GM23338 (cell line): ENCODE results near the gene MED27. TPM values are rescaled to one million over a fixed set of nuclear protein-coding genes. Genes with fewer than 3 reads are reported as not detected.

Experiments
- ATAC-seq: fragments of 200-7000 bp; cut with Tn5 transposase; 3 replicates; pipeline ENCODE4 v1.9.1; 2020
- DNase-seq: peaks from one replicate; pipeline ENCODE4 v3.0.0-alpha.2; 2015; ENCODE audit warnings: low spot score
- H2AFZ ChIP-seq: fragments of 200-600 bp; sonication (generic); 2 replicates; pipeline ENCODE4 v1.8.0; 2016; ENCODE audit warnings: antibody characterized with exemption, mild to moderate bottlenecking, moderate library complexity
- H3F3A ChIP-seq: fragments of 200-600 bp; sonication (generic); replicated peaks from 2 replicates; pipeline ENCODE4 v1.8.0; 2017; ENCODE audit warnings: antibody characterized with exemption, mixed run types, low read depth
- H3K27ac ChIP-seq: fragments of 200-600 bp; sonication (generic); 2 replicates; pipeline ENCODE4 v1.6.1; 2016; ENCODE audit warnings: low read depth
- H3K27me3 ChIP-seq: fragments of 200-600 bp; sonication (generic); 2 replicates; pipeline ENCODE4 v1.8.0; 2016; ENCODE audit warnings: mild to moderate bottlenecking, mixed run types, moderate library complexity; ENCODE audit not compliant: insufficient read depth
- H3K36me3 ChIP-seq: fragments of 200-600 bp; sonication (generic); 2 replicates; pipeline ENCODE4 v1.8.0; 2016; ENCODE audit warnings: mild to moderate bottlenecking; ENCODE audit not compliant: insufficient read depth
- H3K4me1 ChIP-seq: fragments of 200-600 bp; sonication (generic); 2 replicates; pipeline ENCODE4 v1.8.0; 2016; ENCODE audit warnings: mild to moderate bottlenecking, moderate library complexity; ENCODE audit not compliant: insufficient read depth
- H3K4me2 ChIP-seq: fragments of 200-600 bp; sonication (generic); 2 replicates; pipeline ENCODE4 v1.7.1; 2017; ENCODE audit warnings: mixed run types
- H3K4me3 ChIP-seq: fragments of 200-600 bp; sonication (generic); 2 replicates; pipeline ENCODE4 v1.6.1; 2016; ENCODE audit warnings: mixed run types
- H3K79me2 ChIP-seq: fragments of 200-600 bp; sonication (generic); replicated peaks from 2 replicates; pipeline ENCODE4 v1.8.0; 2017; ENCODE audit warnings: mild to moderate bottlenecking; ENCODE audit not compliant: insufficient read depth
- H3K9me2 ChIP-seq: fragments of 200-600 bp; sonication (generic); 2 replicates; pipeline ENCODE4 v1.8.0; 2017; ENCODE audit not compliant: insufficient read depth
- H4K20me1 ChIP-seq: fragments of 200-600 bp; sonication (generic); replicated peaks from 2 replicates; pipeline ENCODE4 v1.8.0; 2017; ENCODE audit warnings: mild to moderate bottlenecking; ENCODE audit not compliant: insufficient read depth
- H3K27ac Mint-ChIP-seq: 2 replicates; pipeline ENCODE4 v1.8.0; 2020; ENCODE audit warnings: inconsistent platforms, mild to moderate bottlenecking, moderate library complexity, mixed read lengths
- H3K27me3 Mint-ChIP-seq: 3 replicates; pipeline ENCODE4 v1.8.0; 2022; ENCODE audit warnings: low read depth, mild to moderate bottlenecking, moderate library complexity, mixed read lengths, inconsistent platforms; ENCODE audit not compliant: insufficient read depth, poor library complexity
- H3K36me3 Mint-ChIP-seq: 3 replicates; pipeline ENCODE4 v1.8.0; 2021; ENCODE audit warnings: low read depth, mild to moderate bottlenecking, inconsistent platforms, moderate library complexity, mixed read lengths
- H3K4me1 Mint-ChIP-seq: 3 replicates; pipeline ENCODE4 v1.8.0; 2020; ENCODE audit warnings: mild to moderate bottlenecking, inconsistent platforms, mixed read lengths
- H3K4me3 Mint-ChIP-seq: 3 replicates; pipeline ENCODE4 v1.8.0; 2021; ENCODE audit warnings: moderate library complexity, mild to moderate bottlenecking, inconsistent platforms, mixed read lengths
- H3K9me3 Mint-ChIP-seq: 3 replicates; pipeline ENCODE4 v1.8.0; 2020; ENCODE audit warnings: moderate library complexity, mild to moderate bottlenecking, inconsistent platforms, mixed read lengths
- CREB1 ChIP-seq: fragments of 250-450 bp; sonication (Bioruptor Pico); IDR thresholded peaks from 2 replicates; pipeline ENCODE4 v1.5.0; 2020; ENCODE audit warnings: low read depth, mild to moderate bottlenecking, moderate library complexity
- CTCF ChIP-seq, 2 experiments: fragments of 200-600 bp in 1 of 2; sonication (generic) in 1 of 2; conservative IDR thresholded peaks; 2 replicates each; pipeline versions ENCODE4 v1.5.1 to v1.6.1; 2016 to 2017; ENCODE audit warnings: antibody characterized with exemption in 2 of 2, low read depth in 2 of 2, mild to moderate bottlenecking in 2 of 2, moderate library complexity in 1 of 2
- ETS1 ChIP-seq: IDR thresholded peaks from 2 replicates; pipeline ENCODE4 v1.6.1; 2016; ENCODE audit warnings: antibody characterized with exemption
- EZH2 ChIP-seq: fragments of 200-600 bp; sonication (generic); IDR thresholded peaks from one replicate; pipeline ENCODE4 v1.8.0; 2017; ENCODE audit warnings: antibody characterized with exemption, mild to moderate bottlenecking, low read depth; ENCODE audit not compliant: unreplicated experiment
- EZH2phosphoT487 ChIP-seq: fragments of 200-600 bp; sonication (generic); IDR thresholded peaks from one replicate; pipeline ENCODE4 v1.8.1; 2018; ENCODE audit warnings: antibody characterized with exemption; ENCODE audit not compliant: unreplicated experiment
- JUNB ChIP-seq: IDR thresholded peaks from one replicate; pipeline ENCODE4 v1.6.1; 2016; ENCODE audit warnings: antibody characterized with exemption; ENCODE audit not compliant: unreplicated experiment
- NANOG ChIP-seq: IDR thresholded peaks from 2 replicates; pipeline ENCODE4 v1.6.1; 2016; ENCODE audit warnings: antibody characterized with exemption, borderline replicate concordance
- POLR2AphosphoS5 ChIP-seq: IDR thresholded peaks from 2 replicates; pipeline ENCODE4 v1.6.1; 2016; ENCODE audit warnings: antibody characterized with exemption, low read depth
- STAT1 ChIP-seq: IDR thresholded peaks from one replicate; pipeline ENCODE4 v1.6.1; 2016; ENCODE audit warnings: antibody characterized with exemption; ENCODE audit not compliant: unreplicated experiment
- ZNF331 ChIP-seq: fragments of 250-450 bp; sonication (Bioruptor Pico); IDR thresholded peaks from 2 replicates; pipeline ENCODE4 v1.5.0; 2020; ENCODE audit warnings: low read depth, mild to moderate bottlenecking, moderate library complexity
- polyA plus RNA-seq: library from polyadenylated mRNA; unstranded; fragments of >200 nt; fragmentation: Nextera tagmentation; extraction: Ambion mirVana; gene quantifications from 2 replicates; pipeline ENCODE4 v1.2.1, GENCODE V29; 2016
- total RNA-seq: library from RNA; depleted of rRNA; stranded (reverse); fragments of >200 nt; shearing (Covaris generic); gene quantifications from 2 replicates; pipeline ENCODE4 v1.2.3, GENCODE V29; 2014
- TF ChIP-seq, protein P1 (sequence below): IDR thresholded peaks from one replicate; pipeline ENCODE4 v1.6.1; 2018; ENCODE audit warnings: antibody characterized with exemption; ENCODE audit not compliant: unreplicated experiment

Gene MED27
- total and polyA plus RNA-seq, 2 experiments from 2014 or later = 30.6 to 35.0 TPM

DNA sequence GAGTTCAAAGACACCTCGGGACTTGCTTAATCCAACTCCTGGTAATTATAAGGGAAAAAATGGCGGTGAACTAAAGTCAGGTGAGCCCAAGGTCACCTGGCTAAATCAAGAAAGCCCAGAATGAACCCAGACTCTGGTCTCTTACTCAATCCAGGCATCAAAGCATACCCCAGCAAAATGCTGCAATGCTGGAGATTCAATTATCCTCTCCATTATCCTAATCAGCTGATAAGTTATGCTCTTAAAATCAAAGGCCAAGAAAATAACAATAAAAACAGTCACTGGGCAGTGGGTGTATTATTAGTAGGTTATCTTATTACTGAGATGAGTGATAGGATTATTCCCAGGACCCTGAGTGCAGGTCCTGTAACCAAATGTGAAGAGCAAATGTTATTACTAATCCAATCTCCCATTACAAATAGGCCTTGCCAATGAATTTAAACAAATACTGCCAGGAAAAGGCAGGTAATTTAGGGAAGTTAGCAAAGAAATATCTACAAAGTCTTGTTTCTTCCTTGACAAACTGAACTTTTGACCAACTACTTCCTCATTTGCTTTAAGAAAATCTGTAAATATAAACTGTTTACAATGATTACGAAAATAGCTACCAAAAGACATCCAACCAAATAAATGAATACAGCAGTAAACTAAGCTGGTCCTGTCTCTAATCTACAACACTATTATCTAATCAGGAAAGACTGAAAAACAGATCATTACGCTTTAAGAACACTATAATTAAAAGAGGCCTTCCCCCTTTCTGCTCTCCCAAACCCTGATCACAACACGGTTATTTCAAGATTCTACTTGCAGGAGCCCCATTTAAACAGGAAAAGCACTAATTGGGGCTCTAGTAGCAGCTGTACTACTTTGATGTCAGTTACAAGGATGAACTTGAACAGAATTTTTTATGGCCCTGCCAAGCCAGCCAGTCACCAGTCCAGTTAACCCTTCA is 103.2 kb downstream of the MED27 start:
- Histone ChIP-seq H3K9me2 (no peaks in the 10 kb centered on the region), H3K27me3 (no peaks in the 10 kb centered on the region), H3K4me2 (no peak overlapping the region), H3F3A (no peaks in the 10 kb centered on the region), H3K4me3 (no peak overlapping the region), H4K20me1 (peaks cover 22% of the 10 kb centered on the region), H2AFZ (no peak overlapping the region), H3K79me2 (no peaks in the 10 kb centered on the region; the same call in 1 of the 2 replicates), H3K4me1 (no peaks in the 10 kb centered on the region), H3K36me3 (no peaks in the 10 kb centered on the region), H3K27ac (no peak overlapping the region)
- Mint-ChIP-seq H3K9me3 (no peaks in the 10 kb centered on the region), H3K4me1 (peaks cover 4% of the 10 kb centered on the region; the same call in 1 of the 3 replicates), H3K4me3 (no peak overlapping the region), H3K36me3 (no peaks in the 10 kb centered on the region), H3K27ac (no peak overlapping the region), H3K27me3 (no peaks in the 10 kb centered on the region)
- ATAC-seq (no peak), DNase-seq (no peak)
- TF ChIP-seq EZH2 (no peak), CREB1 (no peak), ZNF331 (no peak), ETS1 (no peak), NANOG (no peak), JUNB (no peak)

DNA sequence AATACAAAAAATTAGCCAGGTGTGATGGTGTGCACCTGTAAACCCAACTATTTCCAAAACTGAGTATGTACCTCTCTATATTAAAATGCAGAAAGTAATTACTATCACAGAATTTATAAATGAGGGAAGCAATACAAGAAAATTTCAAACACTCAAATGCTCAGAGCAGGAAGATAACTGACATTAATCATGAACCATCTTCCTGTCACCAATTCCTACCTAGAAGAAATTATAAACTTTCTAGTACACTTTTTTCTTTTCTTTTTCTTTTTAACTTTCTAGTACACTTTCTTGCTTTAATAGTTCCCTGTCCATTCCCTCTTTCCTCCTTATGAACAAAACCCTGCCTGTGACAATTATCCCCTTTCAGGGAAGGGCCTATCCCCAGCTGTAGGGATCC is 106.8 kb downstream of the MED27 start:
- H2AFZ ChIP-seq = no peak overlapping the region
- H3K36me3 Mint-ChIP-seq = no peaks in the 10 kb centered on the region
- H3K27me3 ChIP-seq = no peaks in the 10 kb centered on the region
- H3K27ac ChIP-seq = no peak overlapping the region
- no peak overlapping the region for H3K4me2 ChIP-seq
- no peak overlapping the region for H3K27ac Mint-ChIP-seq
- no peaks in the 10 kb centered on the region for H3K36me3 ChIP-seq
- no peaks in the 10 kb centered on the region for H3K27me3 Mint-ChIP-seq
- no peaks in the 10 kb centered on the region for H3K4me1 ChIP-seq
- H3K9me3 Mint-ChIP-seq = no peaks in the 10 kb centered on the region
- H3K4me1 Mint-ChIP-seq = 0 out of 3 replicates have a peak, but pooled peaks cover 2% of the 10 kb centered on the region
- H3F3A ChIP-seq = no peaks in the 10 kb centered on the region
- no peak overlapping the region for H3K4me3 ChIP-seq
- H3K79me2 ChIP-seq = no peaks in the 10 kb centered on the region; the same call in none of the 2 replicates
- no peak for DNase-seq
- H4K20me1 ChIP-seq = peaks cover 28% of the 10 kb centered on the region
- no peak overlapping the region for H3K4me3 Mint-ChIP-seq
- ATAC-seq = no peak
- H3K9me2 ChIP-seq = no peaks in the 10 kb centered on the region
- no peak for TF ChIP-seq EZH2phosphoT487
- no peak for TF ChIP-seq NANOG
- TF ChIP-seq POLR2AphosphoS5 = no peak
- no peak for TF ChIP-seq STAT1
- TF ChIP-seq EZH2 = no peak
- no peak for TF ChIP-seq ETS1
- TF ChIP-seq CTCF (conservative IDR thresholded peaks at IDR 0.05; ENCODE audit: low read depth in 2 of 2) = no peak
- TF ChIP-seq, protein P1, sequence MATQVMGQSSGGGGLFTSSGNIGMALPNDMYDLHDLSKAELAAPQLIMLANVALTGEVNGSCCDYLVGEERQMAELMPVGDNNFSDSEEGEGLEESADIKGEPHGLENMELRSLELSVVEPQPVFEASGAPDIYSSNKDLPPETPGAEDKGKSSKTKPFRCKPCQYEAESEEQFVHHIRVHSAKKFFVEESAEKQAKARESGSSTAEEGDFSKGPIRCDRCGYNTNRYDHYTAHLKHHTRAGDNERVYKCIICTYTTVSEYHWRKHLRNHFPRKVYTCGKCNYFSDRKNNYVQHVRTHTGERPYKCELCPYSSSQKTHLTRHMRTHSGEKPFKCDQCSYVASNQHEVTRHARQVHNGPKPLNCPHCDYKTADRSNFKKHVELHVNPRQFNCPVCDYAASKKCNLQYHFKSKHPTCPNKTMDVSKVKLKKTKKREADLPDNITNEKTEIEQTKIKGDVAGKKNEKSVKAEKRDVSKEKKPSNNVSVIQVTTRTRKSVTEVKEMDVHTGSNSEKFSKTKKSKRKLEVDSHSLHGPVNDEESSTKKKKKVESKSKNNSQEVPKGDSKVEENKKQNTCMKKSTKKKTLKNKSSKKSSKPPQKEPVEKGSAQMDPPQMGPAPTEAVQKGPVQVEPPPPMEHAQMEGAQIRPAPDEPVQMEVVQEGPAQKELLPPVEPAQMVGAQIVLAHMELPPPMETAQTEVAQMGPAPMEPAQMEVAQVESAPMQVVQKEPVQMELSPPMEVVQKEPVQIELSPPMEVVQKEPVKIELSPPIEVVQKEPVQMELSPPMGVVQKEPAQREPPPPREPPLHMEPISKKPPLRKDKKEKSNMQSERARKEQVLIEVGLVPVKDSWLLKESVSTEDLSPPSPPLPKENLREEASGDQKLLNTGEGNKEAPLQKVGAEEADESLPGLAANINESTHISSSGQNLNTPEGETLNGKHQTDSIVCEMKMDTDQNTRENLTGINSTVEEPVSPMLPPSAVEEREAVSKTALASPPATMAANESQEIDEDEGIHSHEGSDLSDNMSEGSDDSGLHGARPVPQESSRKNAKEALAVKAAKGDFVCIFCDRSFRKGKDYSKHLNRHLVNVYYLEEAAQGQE = no peak
- no peak for TF ChIP-seq ZNF331
- no peak for TF ChIP-seq JUNB
